Measurements from ENCODE around the gene TPRX1.

- TF ChIP-seq CTCF (IDR thresholded peaks at IDR 0.05; ENCODE audit: low read depth, low read length, poor library complexity, severe bottlenecking) = no peak
- no peak for TF ChIP-seq EZH2phosphoT487 (IDR thresholded peaks at IDR 0.05; ENCODE audit: borderline replicate concordance, low read length)
Measured at GRCh38 chr19:47768604-47769003, 35.7 kb downstream of the TPRX1 start.

Data from DOHH2 (cell line).